Neuronal stem cell (in vitro differentiated cells): ENCODE measurements around the gene RD3L.

Experiments
- DNase-seq: peaks from one replicate; pipeline ENCODE4 v3.0.0-alpha.2; 2013; ENCODE audit warnings: low spot score
- H2AFZ ChIP-seq: one replicate; pipeline ENCODE4 v1.6.1; 2013; ENCODE audit warnings: mild to moderate bottlenecking, low read length, inconsistent platforms
- H2AK5ac ChIP-seq: 2 replicates; pipeline ENCODE4 v1.6.1; 2013; ENCODE audit warnings: low read depth, mild to moderate bottlenecking, inconsistent platforms, low read length, moderate library complexity, mixed read lengths
- H2BK120ac ChIP-seq: 2 replicates; pipeline ENCODE4 v1.6.1; 2013; ENCODE audit warnings: low read depth, mild to moderate bottlenecking, inconsistent platforms, low read length, moderate library complexity, mixed read lengths
- H2BK12ac ChIP-seq: one replicate; pipeline ENCODE4 v1.6.1; 2013; ENCODE audit warnings: low read length, inconsistent platforms
- H2BK15ac ChIP-seq: 2 replicates; pipeline ENCODE4 v1.6.1; 2013; ENCODE audit warnings: mild to moderate bottlenecking, low read length, inconsistent platforms, mixed read lengths
- H2BK5ac ChIP-seq: one replicate; pipeline ENCODE4 v1.6.1; 2013; ENCODE audit warnings: inconsistent platforms, mild to moderate bottlenecking, low read length, moderate library complexity
- H3K14ac ChIP-seq: one replicate; pipeline ENCODE4 v1.6.1; 2013; ENCODE audit warnings: low read length, inconsistent platforms
- H3K18ac ChIP-seq: 2 replicates; pipeline ENCODE4 v1.6.1; 2013; ENCODE audit warnings: low read length, inconsistent platforms
- H3K23ac ChIP-seq: 2 replicates; pipeline ENCODE4 v1.6.1; 2013; ENCODE audit warnings: low read depth, mild to moderate bottlenecking, mixed read lengths, low read length, inconsistent platforms; ENCODE audit not compliant: poor library complexity
- H3K27ac ChIP-seq: replicated peaks from 3 replicates; pipeline ENCODE4 v1.5.1; 2013; ENCODE audit warnings: low read length, inconsistent platforms
- H3K27me3 ChIP-seq, 3 experiments: 2 replicates each; pipeline ENCODE4 v1.6.1; 2013; ENCODE audit warnings: low read length in 3 of 3, mild to moderate bottlenecking in 2 of 3, inconsistent platforms in 1 of 3, low read depth in 1 of 3, mixed read lengths in 1 of 3, moderate library complexity in 1 of 3; ENCODE audit not compliant: control insufficient read depth in 3 of 3, insufficient read depth in 3 of 3
- H3K36me3 ChIP-seq, 2 donors: replicated peaks in 1 of 2; 2 replicates each; pipeline ENCODE4 v1.6.1; 2013; ENCODE audit warnings: low read length in 2 of 2; ENCODE audit not compliant: control insufficient read depth in 2 of 2, insufficient read depth in 2 of 2
- H3K4ac ChIP-seq: 2 replicates; pipeline ENCODE4 v1.6.1; 2013; ENCODE audit warnings: inconsistent platforms, mild to moderate bottlenecking, low read length, moderate library complexity
- H3K4me1 ChIP-seq, 2 donors: 1 replicate in 1 of 2; 2 replicates in 1 of 2; pipeline ENCODE4 v1.6.1; 2013; ENCODE audit warnings: low read length in 2 of 2, low read depth in 1 of 2; ENCODE audit not compliant: control insufficient read depth in 2 of 2, insufficient read depth in 1 of 2
- H3K4me2 ChIP-seq: one replicate; pipeline ENCODE4 v1.6.1; 2013; ENCODE audit warnings: mild to moderate bottlenecking, low read length, inconsistent platforms; ENCODE audit not compliant: insufficient read depth, poor library complexity, severe bottlenecking
- H3K4me3 ChIP-seq, 2 donors: 2 replicates each; pipeline ENCODE4 v1.5.1; 2013; ENCODE audit warnings: low read length in 2 of 2, mild to moderate bottlenecking in 2 of 2, inconsistent platforms in 1 of 2, moderate library complexity in 1 of 2
- H3K79me1 ChIP-seq: one replicate; pipeline ENCODE4 v1.6.1; 2013; ENCODE audit warnings: low read depth, mild to moderate bottlenecking, inconsistent platforms, low read length, moderate library complexity
- H3K9ac ChIP-seq: one replicate; pipeline ENCODE4 v1.6.1; 2013; ENCODE audit warnings: mild to moderate bottlenecking, low read depth, low read length, inconsistent platforms; ENCODE audit not compliant: poor library complexity
- H3K9me3 ChIP-seq, 2 donors: replicated peaks in 1 of 2; 2 replicates each; pipeline versions ENCODE3 to v1.6.1; 2013; ENCODE audit warnings: low read length in 2 of 2, mild to moderate bottlenecking in 2 of 2, inconsistent platforms in 1 of 2, low read depth in 1 of 2, mixed read lengths in 1 of 2, moderate library complexity in 1 of 2; ENCODE audit not compliant: control insufficient read depth in 2 of 2, insufficient read depth in 1 of 2
- H4K8ac ChIP-seq: one replicate; pipeline ENCODE4 v1.6.1; 2013; ENCODE audit warnings: low read depth, mild to moderate bottlenecking, inconsistent platforms, low read length, moderate library complexity
- H4K91ac ChIP-seq: one replicate; pipeline ENCODE4 v1.6.1; 2013; ENCODE audit warnings: low read length, low read depth, mild to moderate bottlenecking, inconsistent platforms; ENCODE audit not compliant: poor library complexity
- WGBS, 2 donors: extraction: QIAGEN DNeasy Blood & Tissue Kit; methylation state at CpG; one replicate each; pipeline ENCODE4 v1.1.7; 2013; ENCODE audit warnings: missing lambda C conversion rate in 2 of 2, mixed read lengths in 1 of 2; ENCODE audit not compliant: insufficient read length in 2 of 2, insufficient replicate concordance in 1 of 2; ENCODE audit errors: extremely low coverage in 2 of 2; 5-methylcytosine and 5-hydroxymethylcytosine counted together

Gene RD3L

DNA sequence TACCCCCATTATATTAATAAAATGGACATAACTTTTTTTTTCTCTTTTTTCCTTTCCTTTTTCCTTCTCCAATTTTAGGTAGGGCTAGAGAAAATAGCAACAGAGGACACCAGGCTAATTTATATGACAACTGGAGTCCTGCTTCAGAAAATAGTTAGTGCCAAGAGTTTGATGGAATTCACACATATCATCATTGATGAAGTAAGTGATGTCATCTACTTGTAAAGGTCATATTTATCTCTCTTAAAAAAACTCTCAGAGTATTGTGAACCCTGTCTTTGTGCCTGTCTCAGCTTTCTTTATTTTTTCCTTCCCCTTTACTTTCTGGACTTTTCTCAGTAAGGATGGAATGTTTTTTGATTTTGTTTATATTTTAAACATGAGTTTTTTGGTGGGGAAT is 24.3 kb upstream of the RD3L start:
- Histone ChIP-seq H3K4me1 (no peaks in the 10 kb centered on the region), H3K4ac (no peak overlapping the region), H3K79me1 (no peaks in the 10 kb centered on the region), H2BK120ac (no peak overlapping the region), H2AFZ (no peak overlapping the region), H4K91ac (no peak overlapping the region), H4K8ac (no peak overlapping the region), H2BK12ac (no peak overlapping the region), H3K27me3 (peaks cover 0 to 20% (median 0%) of the 10 kb centered on the region in 3 experiments), H2BK15ac (no peak overlapping the region), H3K18ac (no peak overlapping the region), H3K4me2 (no peak overlapping the region), H3K4me3 (no peak overlapping the region), H3K36me3 (no peaks in the 10 kb centered on the region), H3K9me3 (no peaks in the 10 kb centered on the region), H3K14ac (no peak overlapping the region), H2BK5ac (no peak overlapping the region), H3K9ac (no peak overlapping the region), H3K23ac (no peak overlapping the region), H2AK5ac (no peak overlapping the region), H3K27ac (no peak overlapping the region)
- DNase-seq: no peak

DNA sequence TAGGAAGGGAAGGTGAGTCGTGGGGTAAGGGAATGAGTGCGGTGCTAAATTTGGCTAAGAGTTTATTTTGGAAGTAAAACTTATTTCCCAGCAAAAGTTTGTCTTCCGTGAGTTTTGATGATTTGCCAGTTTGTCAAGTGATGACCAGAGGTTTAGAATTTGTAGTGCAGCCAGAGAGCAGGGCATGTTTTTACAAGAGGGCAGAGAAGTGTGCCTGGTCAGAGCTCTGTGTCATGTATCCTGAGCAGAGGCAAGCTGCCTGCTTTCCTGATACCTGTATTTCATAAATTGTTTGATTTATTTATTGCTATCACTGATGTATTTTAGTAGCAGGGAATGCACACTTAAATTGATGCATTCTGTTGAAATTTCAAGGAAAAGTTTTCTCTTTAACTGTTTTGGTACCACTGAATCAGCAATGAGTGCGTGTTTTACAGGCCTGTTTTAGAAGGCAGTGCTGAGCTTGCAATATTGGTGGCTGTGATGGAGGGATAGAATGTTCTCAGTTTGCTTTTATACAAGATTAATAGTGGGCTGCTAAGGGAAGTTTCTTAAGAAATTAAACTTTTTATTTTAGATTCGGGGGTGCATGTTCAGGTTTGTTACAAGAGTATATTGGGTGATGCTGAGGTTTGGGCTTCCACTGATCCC is 19.7 kb upstream of the RD3L start:
- Histone ChIP-seq H3K9me3 (no peaks in the 10 kb centered on the region), H3K14ac (no peak overlapping the region), H3K4me1 (no peaks in the 10 kb centered on the region), H3K9ac (no peak overlapping the region), H2BK15ac (no peak overlapping the region), H3K79me1 (no peaks in the 10 kb centered on the region), H3K36me3 (no peaks in the 10 kb centered on the region), H4K8ac (no peak overlapping the region), H2BK12ac (no peak overlapping the region), H3K4ac (no peak overlapping the region), H3K4me2 (no peak overlapping the region), H2BK120ac (no peak overlapping the region), H4K91ac (no peak overlapping the region), H2AK5ac (no peak overlapping the region), H3K4me3 (no peak overlapping the region), H2AFZ (no peak overlapping the region), H3K18ac (no peak overlapping the region), H3K27ac (no peak overlapping the region), H2BK5ac (no peak overlapping the region), H3K27me3 (peaks cover 0 to 50% (median 0%) of the 10 kb centered on the region in 3 experiments), H3K23ac (no peak overlapping the region)
- WGBS, 2 donors: 100% methylated on average over 2 of the region's 5 CpGs; no CpG with 5 or more reads in 1 of the 2 donors
- DNase-seq: no peak

DNA sequence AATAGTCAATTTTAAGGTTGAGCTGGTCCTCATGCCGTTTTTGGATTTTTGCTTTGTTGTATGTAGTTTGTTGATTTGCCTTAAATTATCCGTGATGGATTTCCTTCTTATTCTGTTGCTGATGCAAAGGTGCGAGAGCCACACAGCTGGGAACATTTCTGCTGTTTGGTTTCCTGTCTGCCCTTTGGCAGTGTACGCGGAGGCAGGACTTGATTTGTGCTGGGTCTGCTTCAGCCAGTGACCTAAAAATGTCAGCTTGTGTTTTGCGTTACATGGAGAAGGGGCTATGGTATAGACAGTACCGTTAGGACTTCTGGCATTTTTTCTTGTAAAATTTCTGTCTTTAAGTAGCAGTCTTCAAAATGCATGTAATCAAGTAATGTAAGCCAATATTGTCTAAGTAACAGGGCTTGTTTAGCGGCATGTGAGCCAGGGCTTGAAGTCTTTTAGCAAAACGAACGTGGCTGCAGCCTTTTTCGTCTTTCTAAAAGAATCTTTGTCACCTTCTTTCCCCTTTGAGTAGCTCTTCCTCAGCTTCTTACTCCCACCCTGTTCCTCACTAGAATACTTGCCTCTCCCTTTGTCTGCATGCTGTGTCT is 18.2 kb upstream of the RD3L start:
- H3K79me1 ChIP-seq: no peaks in the 10 kb centered on the region
- DNase-seq: peak; percentile 5
- no peak overlapping the region for H3K23ac ChIP-seq
- H2BK12ac ChIP-seq: no peak overlapping the region
- no peak overlapping the region for H3K18ac ChIP-seq
- H3K27ac ChIP-seq: no peak overlapping the region
- no peak overlapping the region for H3K14ac ChIP-seq
- H2BK120ac ChIP-seq: no peak overlapping the region
- H2AK5ac ChIP-seq: no peak overlapping the region
- H3K4me3 ChIP-seq: no peak overlapping the region
- no peak overlapping the region for H2AFZ ChIP-seq
- no peak overlapping the region for H2BK15ac ChIP-seq
- H3K9me3 ChIP-seq: no peaks in the 10 kb centered on the region
- H3K36me3 ChIP-seq: no peaks in the 10 kb centered on the region
- H3K27me3 ChIP-seq: peaks cover 0 to 48% (median 0%) of the 10 kb centered on the region in 3 experiments
- H4K91ac ChIP-seq: no peak overlapping the region
- H2BK5ac ChIP-seq: no peak overlapping the region
- no CpG with 5 or more reads among the region's 11 CpGs for WGBS, 2 donors
- no peak overlapping the region for H3K4ac ChIP-seq
- no peak overlapping the region for H3K4me2 ChIP-seq
- H3K9ac ChIP-seq: no peak overlapping the region
- H4K8ac ChIP-seq: no peak overlapping the region
- no peaks in the 10 kb centered on the region for H3K4me1 ChIP-seq

DNA sequence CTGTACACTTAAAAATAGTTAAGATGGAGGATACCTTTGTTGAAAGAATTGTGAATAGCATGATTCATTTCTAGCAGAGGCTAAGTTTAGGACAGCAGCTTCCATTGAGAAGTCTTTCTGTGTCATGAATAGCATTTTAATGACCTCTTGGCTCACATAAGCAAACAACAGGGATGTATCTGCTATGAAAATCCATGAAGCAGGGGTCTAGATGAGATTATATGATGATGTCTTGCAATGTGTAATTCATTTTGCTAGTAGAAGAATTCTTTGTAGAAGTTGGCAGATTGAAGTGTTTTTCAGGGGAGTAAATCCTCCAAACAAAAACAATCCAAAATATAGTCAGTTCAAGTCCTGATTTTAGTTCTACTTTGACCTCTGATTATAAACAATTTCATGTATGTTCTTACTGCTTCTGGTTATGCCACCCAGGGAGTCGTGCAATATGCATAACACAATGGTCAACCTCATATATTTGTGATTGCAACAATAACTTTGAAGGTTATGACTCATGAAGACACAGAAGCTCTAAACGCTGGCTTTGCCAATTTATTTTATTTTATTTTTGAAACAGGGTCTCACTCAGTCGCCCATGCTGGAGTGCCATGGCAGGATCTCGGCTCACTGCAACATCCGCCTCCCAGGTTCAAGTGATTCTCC is 6.9 kb upstream of the RD3L start:
- Histone ChIP-seq H3K9me3 (no peaks in the 10 kb centered on the region), H3K14ac (no peak overlapping the region), H3K9ac (no peak overlapping the region), H3K4me3 (no peak overlapping the region), H3K4ac (no peak overlapping the region), H2BK15ac (no peak overlapping the region), H3K27me3 (no peaks in the 10 kb centered on the region), H4K8ac (no peak overlapping the region), H3K4me2 (no peak overlapping the region), H2AFZ (no peak overlapping the region), H3K4me1 (no peaks in the 10 kb centered on the region), H3K27ac (no peak overlapping the region), H2BK120ac (no peak overlapping the region), H3K23ac (no peak overlapping the region), H3K79me1 (no peaks in the 10 kb centered on the region), H2BK5ac (no peak overlapping the region), H2BK12ac (no peak overlapping the region), H3K18ac (no peak overlapping the region), H3K36me3 (no peaks in the 10 kb centered on the region), H2AK5ac (no peak overlapping the region), H4K91ac (no peak overlapping the region)
- no peak for DNase-seq
- no CpG with 5 or more reads among the region's 5 CpGs for WGBS, 2 donors
